Measurements from ENCODE around the gene YPEL4.

The YPEL4 gene

GRCh38 chr11:57604296-57605027 is 45.2 kb downstream of the YPEL4 start:
- H3K4me3 ChIP-seq (ENCODE audit: low read depth, low read length) = no peak overlapping the region
- no peak for TF ChIP-seq CTCF (IDR thresholded peaks at IDR 0.05; ENCODE audit: insufficient read depth, low read depth, low read length, missing control alignments)
- no peak for DNase-seq (ENCODE audit: low read depth)

GRCh38 chr11:57601297-57601696 is 48.4 kb downstream of the YPEL4 start:
- no peak overlapping the region for H3K4me3 ChIP-seq (ENCODE audit: low read depth, low read length)
- DNase-seq (ENCODE audit: low read depth) = no peak
- TF ChIP-seq CTCF (IDR thresholded peaks at IDR 0.05; ENCODE audit: insufficient read depth, low read depth, low read length, missing control alignments) = no peak

GRCh38 chr11:57599381-57599780 is 50.3 kb downstream of the YPEL4 start:
- no peak overlapping the region for H3K4me3 ChIP-seq (ENCODE audit: low read depth, low read length)
- no peak for DNase-seq (ENCODE audit: low read depth)
- TF ChIP-seq CTCF (IDR thresholded peaks at IDR 0.05; ENCODE audit: insufficient read depth, low read depth, low read length, missing control alignments) = no peak

- TF ChIP-seq CTCF (IDR thresholded peaks at IDR 0.05; ENCODE audit: insufficient read depth, low read depth, low read length, missing control alignments) = no peak
- no peak overlapping the region for H3K4me3 ChIP-seq (ENCODE audit: low read depth, low read length)
- DNase-seq (ENCODE audit: low read depth) = no peak
These were observed 50.9 kb downstream of the YPEL4 start for GRCh38 chr11:57598831-57599155.

GRCh38 chr11:57597916-57598830 is 51.5 kb downstream of the YPEL4 start:
- no peak overlapping the region for H3K4me3 ChIP-seq (ENCODE audit: low read depth, low read length)
- no peak for TF ChIP-seq CTCF (IDR thresholded peaks at IDR 0.05; ENCODE audit: insufficient read depth, low read depth, low read length, missing control alignments)
- DNase-seq (ENCODE audit: low read depth) = no peak

GRCh38 chr11:57597461-57597915 is 52.2 kb downstream of the YPEL4 start, which contains the start of gene SERPING1:
TSS of gene SERPING1 (plus strand) at chr11:57597685. CDS start at chr11:57598271, 586 bp downstream.
- TF ChIP-seq CTCF (IDR thresholded peaks at IDR 0.05; ENCODE audit: insufficient read depth, low read depth, low read length, missing control alignments) = no peak
- no peak within 1 kb of the TSS for H3K4me3 ChIP-seq (ENCODE audit: low read depth, low read length)
- DNase-seq (ENCODE audit: low read depth) = no peak

All from GM12865 (cell line).